H9 (cell line): ENCODE measurements around the gene MCCC1. TPM values are rescaled to one million over a fixed set of nuclear protein-coding genes. Genes with fewer than 3 reads are reported as not detected.

Experiments used
- DNase-seq: peaks from one replicate; pipeline ENCODE4 v3.0.0-alpha.2; 2017
- H2AFZ ChIP-seq: one replicate; pipeline ENCODE4 v1.6.1; 2013; ENCODE audit warnings: mild to moderate bottlenecking, low read length, control low read depth, moderate library complexity
- H2AK5ac ChIP-seq: 2 replicates; pipeline ENCODE4 v1.6.1; 2013; ENCODE audit warnings: low read length, control low read depth, mixed read lengths; ENCODE audit not compliant: insufficient read length
- H2BK120ac ChIP-seq: one replicate; pipeline ENCODE4 v1.6.1; 2013; ENCODE audit warnings: low read depth, mild to moderate bottlenecking, low read length, control low read depth, inconsistent platforms; ENCODE audit not compliant: poor library complexity, severe bottlenecking
- H2BK12ac ChIP-seq: 2 replicates; pipeline ENCODE4 v1.6.1; 2013; ENCODE audit warnings: low read length, control low read depth, mixed read lengths, low read depth; ENCODE audit not compliant: insufficient read length
- H2BK15ac ChIP-seq: 2 replicates; pipeline ENCODE4 v1.6.1; 2013; ENCODE audit warnings: low read depth, low read length, control low read depth
- H2BK20ac ChIP-seq: one replicate; pipeline ENCODE4 v1.6.1; 2013; ENCODE audit warnings: low read depth, mild to moderate bottlenecking, low read length, control low read depth, inconsistent platforms; ENCODE audit not compliant: poor library complexity, severe bottlenecking
- H2BK5ac ChIP-seq: 2 replicates; pipeline ENCODE4 v1.6.1; 2013; ENCODE audit warnings: low read length, control low read depth, mixed read lengths; ENCODE audit not compliant: insufficient read length
- H3K14ac ChIP-seq: 2 replicates; pipeline ENCODE4 v1.6.1; 2013; ENCODE audit warnings: low read length, control low read depth; ENCODE audit not compliant: insufficient read depth
- H3K18ac ChIP-seq: 2 replicates; pipeline ENCODE4 v1.6.1; 2013; ENCODE audit warnings: low read depth, mild to moderate bottlenecking, mixed read lengths, low read length, control low read depth; ENCODE audit not compliant: insufficient read length
- H3K23ac ChIP-seq: 2 replicates; pipeline ENCODE4 v1.6.1; 2013; ENCODE audit warnings: low read length, control low read depth, mixed read lengths, low read depth; ENCODE audit not compliant: insufficient read length
- H3K23me2 ChIP-seq: 2 replicates; pipeline ENCODE4 v1.6.1; 2013; ENCODE audit warnings: low read depth, mild to moderate bottlenecking, mixed read lengths, low read length, control low read depth; ENCODE audit not compliant: insufficient read length, poor library complexity, severe bottlenecking
- H3K27ac ChIP-seq: 2 replicates; pipeline ENCODE4 v1.5.1; 2013; ENCODE audit warnings: low read length, control low read depth, mixed read lengths, low read depth; ENCODE audit not compliant: insufficient read length
- H3K27me3 ChIP-seq: 2 replicates; pipeline ENCODE4 v1.6.1; 2013; ENCODE audit warnings: low read length, control low read depth, inconsistent platforms; ENCODE audit not compliant: insufficient read depth
- H3K4ac ChIP-seq: 2 replicates; pipeline ENCODE4 v1.6.1; 2013; ENCODE audit warnings: low read depth, mild to moderate bottlenecking, control low read depth, inconsistent platforms, low read length, moderate library complexity
- H3K4me1 ChIP-seq: 2 replicates; pipeline ENCODE4 v1.6.1; 2013; ENCODE audit warnings: low read length, control low read depth, inconsistent platforms; ENCODE audit not compliant: insufficient read depth
- H3K4me2 ChIP-seq: 2 replicates; pipeline ENCODE4 v1.6.1; 2013; ENCODE audit warnings: low read length, control low read depth, mixed read lengths; ENCODE audit not compliant: insufficient read length, insufficient read depth
- H3K56ac ChIP-seq: 2 replicates; pipeline ENCODE4 v1.6.1; 2013; ENCODE audit warnings: low read depth, mild to moderate bottlenecking, mixed read lengths, low read length, control low read depth; ENCODE audit not compliant: insufficient read length
- H3K79me1 ChIP-seq: 2 replicates; pipeline ENCODE4 v1.6.1; 2013; ENCODE audit warnings: low read depth, mild to moderate bottlenecking, moderate library complexity, low read length, control low read depth, inconsistent platforms; ENCODE audit not compliant: insufficient read depth, poor library complexity, severe bottlenecking
- H3K79me2 ChIP-seq: 2 replicates; pipeline ENCODE4 v1.6.1; 2013; ENCODE audit warnings: low read length, control low read depth, inconsistent platforms; ENCODE audit not compliant: insufficient read depth
- H3K9ac ChIP-seq: 2 replicates; pipeline ENCODE4 v1.6.1; 2013; ENCODE audit warnings: low read length, control low read depth, mixed read lengths; ENCODE audit not compliant: insufficient read length; ENCODE audit errors: extremely low read depth
- H3K9me3 ChIP-seq: one replicate; pipeline ENCODE4 v1.6.1; 2013; ENCODE audit warnings: low read depth, low read length, inconsistent platforms; ENCODE audit not compliant: control insufficient read depth
- H3T11ph ChIP-seq: one replicate; pipeline ENCODE4 v1.6.1; 2013; ENCODE audit warnings: mild to moderate bottlenecking, low read length, control low read depth, inconsistent platforms
- H4K20me1 ChIP-seq: one replicate; pipeline ENCODE4 v1.6.1; 2013; ENCODE audit not compliant: control insufficient read depth, insufficient read length, insufficient read depth
- H4K5ac ChIP-seq: 2 replicates; pipeline ENCODE4 v1.6.1; 2013; ENCODE audit warnings: low read depth, mild to moderate bottlenecking, mixed read lengths, low read length, control low read depth; ENCODE audit not compliant: insufficient read length
- H4K8ac ChIP-seq: replicated peaks from 2 replicates; pipeline ENCODE4 v1.6.1; 2013; ENCODE audit warnings: low read length, control low read depth, mixed read lengths, low read depth; ENCODE audit not compliant: insufficient read length
- H4K91ac ChIP-seq: 2 replicates; pipeline ENCODE4 v1.6.1; 2013; ENCODE audit warnings: low read depth, mild to moderate bottlenecking, moderate library complexity, mixed read lengths, low read length, control low read depth; ENCODE audit not compliant: insufficient read length
- H3K27ac Mint-ChIP-seq, 3 experiments: 2 replicates in 2 of 3; 3 replicates in 1 of 3; pipeline ENCODE4 v1.8.0; 2020 to 2021; ENCODE audit warnings: mixed read lengths in 3 of 3, mild to moderate bottlenecking in 1 of 3, moderate library complexity in 1 of 3
- H3K27me3 Mint-ChIP-seq: 2 replicates; pipeline ENCODE4 v1.8.0; 2021; ENCODE audit warnings: low read depth, mild to moderate bottlenecking, moderate library complexity, mixed read lengths
- H3K36me3 Mint-ChIP-seq, 3 experiments: 2 replicates in 2 of 3; 3 replicates in 1 of 3; pipeline ENCODE4 v1.8.0; 2020 to 2021; ENCODE audit warnings: low read depth in 3 of 3, mixed read lengths in 3 of 3; ENCODE audit not compliant: insufficient read depth in 1 of 3
- H3K4me1 Mint-ChIP-seq, 2 experiments: 2 replicates each; pipeline ENCODE4 v1.8.0; 2020; ENCODE audit warnings: mixed read lengths in 2 of 2
- H3K4me3 Mint-ChIP-seq, 2 experiments: 2 replicates in 1 of 2; 3 replicates in 1 of 2; pipeline ENCODE4 v1.8.0; 2020 to 2021; ENCODE audit warnings: mild to moderate bottlenecking in 2 of 2, mixed read lengths in 2 of 2, moderate library complexity in 1 of 2
- H3K9me3 Mint-ChIP-seq, 2 experiments: 2 replicates in 1 of 2; 3 replicates in 1 of 2; pipeline ENCODE4 v1.8.0; 2020; ENCODE audit warnings: mild to moderate bottlenecking in 2 of 2, mixed read lengths in 2 of 2, moderate library complexity in 1 of 2
- CTCF ChIP-seq: fragments of 200-600 bp; sonication (generic); conservative IDR thresholded peaks from 3 replicates; pipeline ENCODE4 v1.8.0; 2021; ENCODE audit warnings: antibody characterized with exemption, mild to moderate bottlenecking
- WGBS: extraction: QIAGEN DNeasy Blood & Tissue Kit; methylation state at CpG from one replicate; pipeline ENCODE4 v1.1.7; 2013; ENCODE audit warnings: missing lambda C conversion rate, low lambda C conversion rate, mixed read lengths; ENCODE audit not compliant: insufficient read length; ENCODE audit errors: extremely low coverage; 5-methylcytosine and 5-hydroxymethylcytosine counted together
- total RNA-seq: library from RNA; stranded (reverse); gene quantifications from 2 replicates; pipeline ENCODE4 v1.2.1, GENCODE V29; 2021

Gene MCCC1
- total RNA-seq, 1 experiment from 2014 or later = 18.3 TPM

DNA sequence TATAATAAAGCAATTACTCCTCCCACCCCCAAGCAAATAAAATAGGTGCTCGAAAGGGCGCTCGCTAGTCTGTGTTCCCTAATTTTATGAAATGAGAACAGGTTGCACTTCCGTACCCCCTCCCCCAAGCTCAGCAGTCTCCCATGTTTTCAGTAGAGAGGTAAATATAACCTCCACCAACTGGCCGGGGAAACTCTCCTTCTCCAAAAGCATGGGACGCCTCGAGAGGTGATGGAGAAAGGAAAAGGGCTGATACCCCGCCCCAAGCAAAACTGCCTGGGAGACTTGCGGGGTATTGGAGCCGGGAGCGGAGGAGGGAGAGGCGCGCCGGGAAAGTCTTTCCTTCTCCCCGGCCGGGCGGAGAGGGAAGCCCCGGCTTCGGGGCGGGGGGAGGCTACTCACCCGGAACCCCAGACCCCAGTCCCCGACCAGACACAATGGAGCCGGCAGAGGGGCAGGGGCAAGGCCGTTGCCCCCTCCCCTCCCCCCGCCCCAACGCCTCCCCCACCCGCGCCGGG is 119.6 kb downstream of the MCCC1 start:
- no peaks in the 10 kb centered on the region for H3K9me3 ChIP-seq
- no peak overlapping the region for H2AK5ac ChIP-seq
- no peaks in the 10 kb centered on the region for H3K79me1 ChIP-seq
- H2BK120ac ChIP-seq = no peak overlapping the region
- no peak for TF ChIP-seq CTCF
- H3K23ac ChIP-seq = no peak overlapping the region
- Mint-ChIP-seq H3K27me3 (no peaks in the 10 kb centered on the region), H3K9me3 (no peaks in the 10 kb centered on the region), H3K4me1 (peaks cover 29 to 36% of the 10 kb centered on the region in 2 experiments), H3K4me3 (peak overlapping the region; percentile 92 to 94), H3K36me3 (no peaks in the 10 kb centered on the region), H3K27ac (peak overlapping the region; percentile 56 to 96 (median 63); a peak in 6 of 7 replicates)
- H3K23me2 ChIP-seq = no peaks in the 10 kb centered on the region
- H2BK20ac ChIP-seq = no peak overlapping the region
- no peaks in the 10 kb centered on the region for H4K20me1 ChIP-seq
- H3K79me2 ChIP-seq = peaks cover 15% of the 10 kb centered on the region; the same call in 1 of the 2 replicates
- no peak overlapping the region for H3K27ac ChIP-seq
- peak overlapping the region; percentile 81 for H3K9ac ChIP-seq
- H3T11ph ChIP-seq = no peak overlapping the region
- no peak overlapping the region for H2BK5ac ChIP-seq
- no peak overlapping the region for H4K5ac ChIP-seq
- no peak overlapping the region for H3K4ac ChIP-seq
- peak overlapping the region; percentile 58; the same call in 1 of the 2 replicates for H3K14ac ChIP-seq
- no CpG with 5 or more reads among the region's 29 CpGs for WGBS
- H2BK12ac ChIP-seq = no peak overlapping the region
- H3K27me3 ChIP-seq = no peaks in the 10 kb centered on the region
- H3K4me2 ChIP-seq = peak overlapping the region; percentile 65
- no peak overlapping the region for H4K8ac ChIP-seq
- no peak overlapping the region for H2AFZ ChIP-seq
- no peak overlapping the region for H4K91ac ChIP-seq
- H3K18ac ChIP-seq = no peak overlapping the region
- no peak overlapping the region for H3K56ac ChIP-seq
- no peak overlapping the region for H2BK15ac ChIP-seq
- peaks cover 4% of the 10 kb centered on the region; the same call in 1 of the 2 replicates for H3K4me1 ChIP-seq
- DNase-seq = no peak
